GM18508 (cell line): ENCODE data around the gene KCNMB4.
"Not testable (repeated sequence)": the region's sequence is repeated elsewhere in the genome, so short reads cannot be mapped to it uniquely, and the experiment has no call there.

Source experiments
- ATAC-seq: cut with Tn5 transposase; IDR thresholded peaks from one replicate; pipeline ENCODE4 v1.9.1; 2021; ENCODE audit warnings: moderate number of reproducible peaks; ENCODE audit not compliant: insufficient read depth, unreplicated experiment

Gene KCNMB4

DNA sequence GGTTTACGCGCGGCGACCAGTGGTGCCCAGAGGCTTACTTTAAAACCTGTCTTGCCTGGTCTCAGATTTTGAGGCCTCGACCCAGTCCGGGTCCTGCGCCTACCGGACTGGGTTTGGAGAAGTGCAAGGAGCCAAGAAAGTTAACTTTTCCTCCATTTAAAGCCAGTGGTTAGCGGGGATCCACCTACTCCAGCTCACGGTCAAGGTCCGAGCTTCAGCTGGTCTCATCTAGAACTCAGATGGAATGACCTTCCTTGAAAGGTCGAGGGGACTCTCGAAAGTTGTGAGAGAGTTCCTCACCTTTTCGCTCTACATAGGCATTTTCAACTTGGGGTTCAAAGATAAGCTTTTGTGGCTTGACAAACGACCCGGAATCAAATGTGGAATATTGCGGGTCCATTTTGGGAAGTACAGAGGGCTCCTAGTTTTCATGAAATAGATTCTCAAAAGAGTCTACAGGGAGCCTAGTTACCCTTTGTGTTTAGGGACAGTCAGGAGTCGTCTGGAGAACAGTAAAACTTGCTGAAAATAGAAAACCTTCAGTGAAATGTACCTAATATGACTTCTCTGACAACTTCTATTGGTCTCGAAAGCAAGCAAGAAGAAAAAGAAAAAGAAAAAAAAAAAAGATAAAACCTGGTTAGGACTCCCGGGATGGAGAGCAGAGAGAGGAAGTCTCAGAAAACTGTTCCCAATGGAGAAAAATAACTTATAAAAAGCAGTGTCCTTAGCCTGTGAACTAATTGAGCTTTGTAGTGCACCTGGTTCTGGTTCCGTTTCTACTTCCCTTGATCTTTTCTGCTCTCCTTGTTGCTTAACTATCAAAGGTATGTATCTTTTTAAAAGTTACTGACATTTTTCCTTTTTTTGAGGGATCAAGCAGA lies 1.4 kb downstream of the KCNMB4 start:
- ATAC-seq: no peak

GRCh38 chr12:70372881-70373280 lies 6.8 kb downstream of the KCNMB4 start:
- ATAC-seq: no peak

- no peak for ATAC-seq
Measured at GRCh38 chr12:70379846-70380245, 13.8 kb downstream of the KCNMB4 start.

DNA sequence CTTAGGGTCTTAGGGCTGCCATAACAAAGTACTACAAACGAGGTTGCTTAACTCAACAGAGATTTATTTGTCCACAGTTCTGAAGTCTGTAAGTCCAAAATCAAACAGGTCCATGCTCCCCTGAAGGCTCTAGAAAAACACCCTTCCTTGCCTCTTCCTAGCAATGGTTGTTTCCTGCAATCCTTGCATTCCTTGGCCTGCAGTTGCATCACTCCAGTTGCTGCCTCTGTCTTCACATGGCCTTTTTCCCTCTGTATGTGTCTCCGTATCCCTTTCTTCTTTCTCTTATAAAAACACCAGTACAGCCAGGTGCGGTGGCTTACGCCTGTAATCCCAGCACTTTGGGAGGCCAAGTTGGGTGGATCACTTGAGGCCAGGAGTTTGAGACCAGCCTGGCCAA lies 17.4 kb downstream of the KCNMB4 start:
- ATAC-seq: no peak

DNA sequence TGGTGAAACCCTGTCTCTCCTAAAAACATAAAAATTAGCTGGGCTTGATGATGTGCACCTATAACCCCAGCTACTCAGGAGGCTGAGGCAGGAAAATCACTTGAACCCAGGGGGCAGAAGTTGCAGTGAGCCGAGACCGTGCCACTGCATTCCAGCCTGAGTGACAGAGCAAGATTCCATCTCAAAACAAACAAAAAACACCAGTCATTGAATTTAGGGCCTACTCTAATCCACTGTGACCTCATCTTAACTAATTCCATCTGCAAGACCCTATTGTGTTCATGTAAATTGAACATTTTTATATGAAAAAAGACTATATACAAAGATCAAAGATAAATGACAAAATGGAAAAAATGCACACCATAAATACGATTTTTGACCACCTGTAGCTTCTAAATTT lies 17.8 kb downstream of the KCNMB4 start:
- ATAC-seq: no peak

DNA sequence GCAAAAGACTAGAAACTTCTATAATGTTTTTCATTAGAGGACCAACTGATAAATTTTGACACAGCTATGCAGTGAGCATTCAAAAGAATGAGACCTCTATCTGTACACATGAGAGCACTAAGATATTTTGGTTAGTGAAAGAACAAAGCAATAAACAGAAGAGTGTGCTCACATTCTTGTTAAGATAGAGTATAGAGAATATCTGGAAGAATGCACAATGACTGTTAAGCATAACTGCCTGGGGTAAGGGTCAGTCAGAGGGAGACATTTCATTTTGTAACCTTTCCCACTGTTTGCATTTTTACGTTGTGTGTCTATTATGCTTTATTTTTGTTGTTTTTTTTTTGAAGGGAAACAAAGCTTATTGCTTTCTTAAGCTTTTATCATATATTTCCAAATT lies 20.7 kb downstream of the KCNMB4 start:
- ATAC-seq: no peak

- ATAC-seq: no peak
Measured at GRCh38 chr12:70389678-70390077, 23.6 kb downstream of the KCNMB4 start.

DNA sequence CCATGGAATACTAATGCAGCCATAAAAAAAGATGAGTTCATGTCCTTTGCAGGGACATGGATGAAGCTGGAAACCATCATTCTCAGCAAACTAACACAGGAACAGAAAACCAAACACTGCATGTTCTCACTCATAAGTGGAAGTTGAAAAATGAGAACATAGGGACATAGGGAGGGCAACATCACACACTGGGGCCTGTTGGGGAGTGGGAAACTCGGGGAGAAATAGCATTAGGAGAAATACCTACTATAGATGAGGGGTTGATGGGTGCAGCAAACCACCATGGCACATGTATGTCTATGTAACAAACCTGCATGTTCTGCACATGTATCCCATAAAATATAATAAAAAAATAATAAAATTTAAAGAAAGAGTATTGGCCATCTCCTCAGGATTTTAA lies 26.5 kb downstream of the KCNMB4 start:
- not testable (repeated sequence) for ATAC-seq

DNA sequence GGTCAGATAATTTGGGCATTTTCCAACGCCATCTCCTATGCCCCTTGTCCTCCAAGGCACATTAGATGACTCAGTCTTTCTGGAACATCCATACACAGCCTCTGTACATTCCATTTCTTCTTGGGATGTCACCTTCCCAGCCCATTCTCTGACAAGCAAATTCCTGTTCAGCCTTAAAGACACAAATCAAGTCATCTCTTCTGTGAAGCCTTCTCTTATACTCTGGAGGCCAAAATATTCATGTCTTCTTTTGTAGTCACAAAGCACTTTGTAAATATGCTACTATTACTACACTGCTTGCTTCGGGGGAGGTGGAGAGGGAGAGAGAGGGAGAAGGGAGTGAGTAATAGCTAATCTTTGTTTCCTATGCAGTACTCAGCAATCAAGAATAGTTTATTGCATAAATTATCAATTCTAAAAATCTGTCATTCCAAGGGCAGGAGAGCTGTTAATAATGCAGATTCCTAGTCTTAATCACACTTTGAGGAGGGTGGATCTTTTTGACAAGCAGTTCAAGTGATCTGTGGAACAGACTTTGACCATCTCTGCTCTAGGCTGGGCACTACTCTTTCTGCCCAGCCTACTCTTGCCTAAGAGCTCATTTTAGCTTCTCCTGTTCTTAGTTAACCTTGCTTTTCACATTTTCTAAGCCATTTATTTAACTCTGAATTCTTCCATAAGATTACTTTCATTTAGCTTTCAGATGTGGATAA lies 27.9 kb downstream of the KCNMB4 start:
- ATAC-seq: no peak

DNA sequence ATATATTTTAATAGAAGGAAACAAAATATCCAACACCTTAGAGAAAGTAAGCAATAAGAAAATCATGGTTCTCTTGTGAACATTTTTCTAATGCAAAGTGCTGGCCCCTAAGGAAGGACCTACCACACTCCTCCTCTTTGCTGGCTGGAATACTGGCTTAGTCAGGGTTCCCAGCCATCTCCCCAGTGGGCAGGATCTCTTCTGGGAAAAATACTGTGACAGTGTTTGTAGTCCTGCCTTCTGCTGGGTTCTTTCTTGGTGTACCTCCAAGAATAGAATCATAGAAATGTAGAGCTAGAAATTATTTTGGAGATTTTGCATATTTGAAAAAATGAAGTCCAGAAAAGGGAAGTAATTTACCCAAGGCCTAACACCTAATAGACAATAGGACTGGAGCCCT lies 31.9 kb downstream of the KCNMB4 start:
- ATAC-seq: no peak

DNA sequence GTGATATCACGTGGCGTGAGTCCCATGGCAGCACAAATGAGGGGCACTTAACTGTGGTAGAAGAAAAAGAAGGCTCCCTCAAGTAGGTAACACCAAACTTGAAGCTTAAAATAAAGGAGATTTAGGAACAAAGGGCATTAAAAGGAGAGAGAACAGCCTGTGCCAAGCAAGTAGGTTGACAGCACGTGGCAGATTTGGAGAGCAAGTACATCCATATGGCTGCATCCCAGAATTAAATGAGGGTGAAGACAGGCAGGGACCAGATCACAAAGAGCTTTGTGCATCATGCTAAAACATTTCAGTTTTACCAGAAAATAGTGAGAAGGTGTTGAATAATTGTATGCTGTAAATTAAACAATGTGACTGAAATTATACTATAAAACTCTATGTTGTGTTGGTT lies 32.8 kb downstream of the KCNMB4 start:
- no peak for ATAC-seq

GRCh38 chr12:70399311-70399710 lies 33.2 kb downstream of the KCNMB4 start:
- no peak for ATAC-seq

DNA sequence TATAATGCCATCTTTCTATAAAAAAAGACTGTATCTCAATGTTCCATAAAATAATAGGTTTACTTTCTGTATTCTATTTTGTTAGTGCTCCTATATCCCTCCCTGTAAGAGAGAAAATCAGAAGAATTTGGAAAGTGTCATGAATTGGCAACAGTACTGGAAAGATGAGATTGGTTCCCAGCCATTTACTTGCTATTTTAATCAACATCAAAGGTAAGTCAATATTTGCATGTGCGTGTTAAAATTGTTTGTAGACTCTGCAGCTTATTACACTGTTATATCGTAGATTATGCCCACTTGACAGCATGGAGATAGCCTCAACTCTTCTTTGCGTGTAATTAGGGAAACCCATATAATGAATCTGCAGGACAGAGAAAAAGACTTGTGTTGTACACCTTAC lies 34.0 kb downstream of the KCNMB4 start:
- ATAC-seq: no peak

- ATAC-seq: no peak
Measured at GRCh38 chr12:70402597-70402996, 36.5 kb downstream of the KCNMB4 start.

GRCh38 chr12:70403826-70404225 lies 37.7 kb downstream of the KCNMB4 start:
- no peak for ATAC-seq

DNA sequence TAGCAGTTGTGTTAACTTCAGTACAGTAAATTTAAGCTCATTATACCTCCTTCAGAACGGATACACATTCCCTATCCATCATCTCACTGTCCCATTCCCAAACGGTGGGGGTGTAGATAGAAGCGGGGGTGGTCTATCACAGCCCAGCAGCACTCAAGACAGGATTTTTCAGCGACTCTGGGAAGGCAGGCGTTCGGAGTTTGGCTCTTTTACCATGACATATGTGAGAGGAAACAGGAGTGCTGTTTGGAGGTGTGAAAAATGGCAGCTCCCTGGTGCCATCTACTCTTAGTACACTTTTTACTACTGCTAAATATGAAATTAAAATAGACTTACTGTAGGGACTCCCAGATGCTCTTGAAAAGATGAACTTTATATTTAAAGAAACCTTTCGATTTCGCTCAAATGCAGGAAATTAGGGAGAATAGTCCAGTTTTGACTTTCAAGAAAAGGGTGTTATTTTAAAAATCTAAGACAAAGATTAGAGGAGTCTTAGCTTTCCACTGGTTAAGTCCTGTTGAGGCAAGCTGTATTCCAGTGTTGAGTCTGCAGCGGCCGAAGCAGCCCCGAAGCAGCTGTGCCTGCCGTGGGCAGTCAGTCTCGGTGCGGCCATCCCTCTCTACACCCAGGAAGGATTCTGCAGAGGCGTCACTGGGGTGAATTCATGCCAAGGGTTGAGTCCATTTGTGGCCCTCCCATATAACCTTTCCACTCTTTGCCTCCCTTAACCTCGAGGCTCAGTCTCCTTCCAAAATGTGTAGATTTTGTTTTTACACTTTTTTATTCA lies 42.1 kb downstream of the KCNMB4 start:
- no peak for ATAC-seq

DNA sequence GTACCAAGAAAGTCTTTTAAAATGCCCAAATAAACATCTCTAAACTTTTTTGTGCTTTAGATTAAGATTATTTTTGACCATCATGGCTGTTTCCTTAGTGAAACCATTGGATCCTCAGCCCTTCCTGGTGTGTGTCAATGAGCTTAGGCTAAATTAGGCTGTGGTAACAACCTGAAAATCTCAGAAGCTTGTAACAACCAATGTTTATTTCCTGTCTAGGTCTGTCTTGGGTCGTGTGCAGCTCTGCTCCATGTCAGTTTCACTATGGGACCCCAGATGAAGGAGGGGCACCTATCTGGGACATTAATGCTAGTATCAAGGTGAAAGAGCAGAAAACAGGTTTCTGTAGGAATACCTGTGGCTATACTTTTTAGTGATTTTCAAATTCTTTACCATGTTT lies 49.9 kb downstream of the KCNMB4 start:
- no peak for ATAC-seq

DNA sequence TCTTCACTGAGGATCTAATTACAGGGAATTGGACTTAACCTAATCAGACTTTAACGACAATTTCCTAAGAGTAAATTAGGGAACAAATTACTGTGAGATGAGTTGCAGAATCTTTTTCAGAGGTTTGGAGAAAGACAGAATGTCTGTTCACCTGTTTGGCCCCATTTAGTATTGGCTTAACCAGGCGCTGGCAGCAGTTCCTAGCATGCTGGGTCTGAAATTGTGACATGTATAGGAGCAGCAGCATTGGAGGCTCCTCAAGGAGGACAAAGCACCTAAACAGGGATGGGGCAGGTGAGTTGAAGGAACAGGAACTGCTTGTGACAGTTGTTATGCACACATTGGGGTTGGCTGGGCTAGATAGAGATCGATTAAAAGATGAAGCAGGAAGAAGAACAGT lies 51.0 kb downstream of the KCNMB4 start:
- no peak for ATAC-seq

DNA sequence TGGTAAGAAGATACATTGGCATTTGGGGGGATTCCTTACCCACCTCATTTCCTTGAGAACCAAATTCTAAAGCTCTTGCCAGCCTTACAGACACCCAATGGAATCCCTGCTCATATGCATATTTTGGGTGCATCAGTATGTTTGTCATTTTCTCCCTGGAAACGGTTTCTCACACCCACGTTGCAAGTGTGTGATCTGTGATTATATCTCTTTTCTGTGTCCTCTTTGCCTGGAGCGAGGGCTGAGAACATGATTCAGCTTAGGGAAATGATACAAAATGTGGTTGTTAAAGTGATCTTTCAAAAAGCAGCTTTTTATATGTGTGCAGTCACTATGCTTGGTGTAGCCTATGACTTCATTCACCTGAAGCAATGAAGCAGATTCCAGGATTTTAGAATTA lies 52.0 kb downstream of the KCNMB4 start:
- ATAC-seq: no peak

DNA sequence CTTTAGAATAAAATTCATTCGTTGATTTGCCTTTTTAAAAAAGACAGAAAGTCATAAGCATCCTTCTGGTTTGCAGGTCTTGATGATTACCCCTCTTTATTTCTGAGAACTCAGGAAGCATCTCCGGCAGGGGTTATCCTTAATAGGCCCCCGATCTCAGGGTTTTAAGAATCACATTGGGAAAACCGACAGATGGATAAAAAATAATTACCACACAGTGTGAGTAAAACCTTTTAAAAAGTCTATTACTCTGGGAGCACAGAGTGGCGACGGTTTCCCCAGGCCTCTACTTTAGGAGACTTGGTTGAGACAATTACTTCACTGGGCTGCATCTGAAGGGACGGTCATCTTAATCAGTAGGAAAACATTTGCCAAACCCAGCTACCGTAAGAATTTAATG lies 56.5 kb downstream of the KCNMB4 start:
- no peak for ATAC-seq

DNA sequence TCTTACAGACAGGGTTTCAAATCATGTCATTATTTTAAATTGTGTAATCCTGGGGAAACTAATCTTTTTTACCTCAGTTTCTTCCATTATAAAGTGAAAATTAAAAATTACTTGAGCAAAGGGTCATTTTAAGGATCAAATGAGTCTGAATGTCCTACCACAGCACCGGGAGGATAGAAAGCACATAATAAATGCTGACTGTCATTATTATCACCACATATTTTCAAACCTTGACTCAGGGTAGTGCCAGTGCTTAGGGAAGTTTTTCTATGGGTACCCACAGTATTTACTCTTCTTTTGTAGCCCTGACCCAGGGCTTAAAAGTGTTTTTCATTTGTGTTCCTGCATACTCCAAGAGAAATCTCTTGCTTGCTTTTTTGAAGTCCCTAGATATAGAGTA lies 60.5 kb downstream of the KCNMB4 start:
- no peak for ATAC-seq
